IPS-18a (cell line): Measurements from ENCODE around the gene CDK7.

Source experiments
- H3K27ac ChIP-seq: one replicate; pipeline ENCODE4 v1.5.1; 2013; ENCODE audit warnings: low read length
- H3K27me3 ChIP-seq: one replicate; pipeline ENCODE4 v1.6.1; 2013; ENCODE audit warnings: mild to moderate bottlenecking, low read length; ENCODE audit not compliant: control insufficient read depth, insufficient read depth
- H3K36me3 ChIP-seq: one replicate; pipeline ENCODE4 v1.6.1; 2013; ENCODE audit warnings: low read depth, low read length; ENCODE audit not compliant: control insufficient read depth
- H3K4me1 ChIP-seq: one replicate; pipeline ENCODE4 v1.6.1; 2013; ENCODE audit warnings: low read depth, low read length; ENCODE audit not compliant: control insufficient read depth
- H3K4me3 ChIP-seq: one replicate; pipeline ENCODE4 v1.5.1; 2013; ENCODE audit warnings: low read length
- H3K9ac ChIP-seq: one replicate; pipeline ENCODE4 v1.6.1; 2013; ENCODE audit warnings: mild to moderate bottlenecking, low read length, moderate library complexity
- H3K9me3 ChIP-seq: one replicate; pipeline ENCODE4 v1.6.1; 2013; ENCODE audit warnings: low read depth, low read length; ENCODE audit not compliant: control insufficient read depth

CDK7 gene

DNA sequence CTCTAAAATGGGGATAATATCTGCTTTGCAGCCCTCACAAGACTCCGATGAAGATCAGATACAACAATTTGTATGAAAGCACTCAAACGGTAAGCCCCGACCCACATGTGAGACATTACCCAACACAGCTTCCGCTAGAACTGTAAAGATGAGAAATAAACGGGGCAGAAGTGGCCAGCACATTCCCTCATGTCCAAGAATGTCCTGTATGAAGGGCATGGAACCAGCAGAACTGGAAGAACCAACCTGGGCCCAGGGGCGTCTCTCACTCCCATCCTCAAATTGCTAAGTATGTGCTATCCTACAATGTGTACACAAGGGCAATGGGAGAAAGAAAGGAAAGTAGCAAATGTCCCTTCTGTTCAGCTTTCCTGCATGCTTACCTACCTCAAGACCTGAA is 64.9 kb downstream of the CDK7 start:
- no peak overlapping the region for H3K9ac ChIP-seq
- H3K9me3 ChIP-seq = no peaks in the 10 kb centered on the region
- H3K4me1 ChIP-seq = no peaks in the 10 kb centered on the region
- no peaks in the 10 kb centered on the region for H3K36me3 ChIP-seq
- H3K27ac ChIP-seq = no peak overlapping the region
- no peaks in the 10 kb centered on the region for H3K27me3 ChIP-seq
- H3K4me3 ChIP-seq = no peak overlapping the region

DNA sequence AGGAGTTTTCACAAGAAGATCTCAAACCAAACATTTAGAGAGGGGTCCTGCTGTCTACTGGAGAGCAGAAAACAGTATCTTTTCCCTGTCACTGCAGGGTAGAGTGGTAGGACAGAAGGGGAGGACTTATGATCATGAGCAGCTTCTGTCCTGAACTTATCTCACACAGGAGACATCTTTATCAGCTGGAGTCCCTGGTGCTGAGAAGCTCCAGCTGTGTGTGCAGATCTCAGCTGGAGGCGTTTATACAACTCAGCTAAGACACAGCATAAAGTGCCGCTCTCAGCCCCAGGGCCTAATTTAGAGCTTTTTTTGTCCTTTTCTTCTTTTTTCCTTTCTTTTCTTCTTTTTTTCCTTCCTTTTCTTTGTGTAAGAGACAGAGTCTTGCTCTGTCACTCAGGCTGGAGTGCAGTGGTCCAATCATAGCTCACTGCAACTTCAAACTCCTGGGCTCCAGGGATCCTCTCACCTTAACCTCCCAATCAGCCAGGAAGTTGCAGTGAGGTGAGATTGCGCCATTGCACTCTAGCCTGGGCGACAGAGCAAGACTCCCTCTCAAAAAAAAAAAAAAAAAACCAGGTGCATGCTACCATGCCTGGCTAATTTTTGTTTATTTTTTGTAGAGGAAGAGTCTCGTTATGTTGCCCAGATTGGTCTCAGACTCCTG is 66.0 kb downstream of the CDK7 start:
- Histone ChIP-seq H3K4me3 (no peak overlapping the region), H3K36me3 (no peaks in the 10 kb centered on the region), H3K9me3 (no peaks in the 10 kb centered on the region), H3K9ac (no peak overlapping the region), H3K27ac (no peak overlapping the region), H3K27me3 (no peaks in the 10 kb centered on the region), H3K4me1 (no peaks in the 10 kb centered on the region)

- H3K4me1 ChIP-seq = no peaks in the 10 kb centered on the region
- H3K9ac ChIP-seq = no peak overlapping the region
- H3K27me3 ChIP-seq = no peaks in the 10 kb centered on the region
- no peak overlapping the region for H3K4me3 ChIP-seq
- no peak overlapping the region for H3K27ac ChIP-seq
- no peaks in the 10 kb centered on the region for H3K36me3 ChIP-seq
- H3K9me3 ChIP-seq = no peaks in the 10 kb centered on the region
These were observed 70.8 kb downstream of the CDK7 start for GRCh38 chr5:69305512-69305911.

- no peaks in the 10 kb centered on the region for H3K36me3 ChIP-seq
- H3K9me3 ChIP-seq = no peaks in the 10 kb centered on the region
- H3K27ac ChIP-seq = no peak overlapping the region
- H3K4me1 ChIP-seq = no peaks in the 10 kb centered on the region
- no peak overlapping the region for H3K9ac ChIP-seq
- H3K4me3 ChIP-seq = no peak overlapping the region
- H3K27me3 ChIP-seq = no peaks in the 10 kb centered on the region
These were observed 73.4 kb downstream of the CDK7 start for GRCh38 chr5:69308046-69308553.

DNA sequence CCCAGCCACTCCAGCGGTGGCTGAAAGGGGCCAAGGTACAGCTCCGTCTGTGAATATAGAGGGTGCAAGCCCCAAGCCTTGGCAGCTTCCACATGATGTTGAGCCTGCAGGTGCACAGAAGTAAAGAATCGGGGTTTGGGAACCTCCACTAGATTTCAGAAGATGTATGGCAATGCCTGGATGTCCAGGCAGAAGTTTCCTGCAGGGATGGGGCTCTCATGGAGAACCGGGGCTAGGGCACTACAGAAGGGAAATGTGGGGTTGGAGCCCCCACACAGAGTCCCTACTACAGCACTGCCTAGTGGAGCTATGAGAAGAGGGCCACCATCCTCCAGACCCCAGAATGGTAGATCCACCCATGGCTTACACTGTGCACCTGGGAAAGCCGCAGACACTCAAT is 74.7 kb downstream of the CDK7 start:
- H3K36me3 ChIP-seq = no peaks in the 10 kb centered on the region
- H3K27me3 ChIP-seq = no peaks in the 10 kb centered on the region

DNA sequence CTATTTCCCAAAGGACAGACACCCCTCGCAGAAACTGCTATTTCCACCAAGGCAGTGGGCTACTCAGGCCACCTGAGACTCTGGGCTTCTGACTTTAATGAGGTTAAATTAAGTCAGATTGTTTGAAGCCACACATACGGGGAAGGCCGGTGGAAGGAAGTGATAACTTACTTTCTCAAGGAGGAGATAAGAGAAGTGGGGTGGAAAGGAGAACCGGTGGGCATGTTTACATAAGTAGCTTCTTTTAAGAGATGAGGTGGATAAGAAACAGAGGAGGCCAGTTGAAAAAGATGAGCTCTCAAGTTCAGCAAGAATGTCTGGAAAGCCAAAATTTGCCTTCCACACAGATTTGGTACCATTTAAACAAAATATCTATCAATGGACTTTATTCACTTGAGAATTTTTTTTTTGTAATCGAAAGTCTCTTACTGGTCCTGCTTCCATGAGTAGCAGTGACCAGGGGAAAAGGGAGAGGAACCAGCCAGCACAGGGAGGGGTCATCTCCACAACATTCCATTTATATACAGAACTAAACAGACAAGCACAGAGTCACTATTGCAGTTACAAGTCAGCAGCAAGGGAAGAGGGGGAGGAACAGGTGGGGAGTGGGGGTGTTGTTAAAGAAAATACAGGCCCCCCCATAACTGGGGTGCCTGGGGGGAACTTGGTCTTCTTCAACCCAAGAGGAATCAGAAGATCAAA is 77.9 kb downstream of the CDK7 start:
- Histone ChIP-seq H3K9me3 (no peaks in the 10 kb centered on the region), H3K9ac (no peak overlapping the region), H3K36me3 (no peaks in the 10 kb centered on the region), H3K4me3 (no peak overlapping the region), H3K27me3 (no peaks in the 10 kb centered on the region), H3K4me1 (no peaks in the 10 kb centered on the region), H3K27ac (no peak overlapping the region)

More for the DNA sequence above, 74.7 kb downstream of the CDK7 start:
- Histone ChIP-seq H3K4me3 (no peak overlapping the region), H3K27ac (no peak overlapping the region), H3K9me3 (no peaks in the 10 kb centered on the region), H3K4me1 (no peaks in the 10 kb centered on the region), H3K9ac (no peak overlapping the region)

GRCh38 chr5:69313428-69313827 is 78.7 kb downstream of the CDK7 start:
- no peaks in the 10 kb centered on the region for H3K4me1 ChIP-seq
- no peaks in the 10 kb centered on the region for H3K27me3 ChIP-seq
- H3K9ac ChIP-seq = no peak overlapping the region
- H3K36me3 ChIP-seq = no peaks in the 10 kb centered on the region
- H3K9me3 ChIP-seq = no peaks in the 10 kb centered on the region
- no peak overlapping the region for H3K4me3 ChIP-seq
- no peak overlapping the region for H3K27ac ChIP-seq

GRCh38 chr5:69315972-69316371 is 81.3 kb downstream of the CDK7 start:
- no peak overlapping the region for H3K4me3 ChIP-seq
- H3K4me1 ChIP-seq = no peaks in the 10 kb centered on the region
- H3K9ac ChIP-seq = no peak overlapping the region
- no peak overlapping the region for H3K27ac ChIP-seq
- H3K36me3 ChIP-seq = no peaks in the 10 kb centered on the region
- H3K9me3 ChIP-seq = no peaks in the 10 kb centered on the region
- H3K27me3 ChIP-seq = no peaks in the 10 kb centered on the region

DNA sequence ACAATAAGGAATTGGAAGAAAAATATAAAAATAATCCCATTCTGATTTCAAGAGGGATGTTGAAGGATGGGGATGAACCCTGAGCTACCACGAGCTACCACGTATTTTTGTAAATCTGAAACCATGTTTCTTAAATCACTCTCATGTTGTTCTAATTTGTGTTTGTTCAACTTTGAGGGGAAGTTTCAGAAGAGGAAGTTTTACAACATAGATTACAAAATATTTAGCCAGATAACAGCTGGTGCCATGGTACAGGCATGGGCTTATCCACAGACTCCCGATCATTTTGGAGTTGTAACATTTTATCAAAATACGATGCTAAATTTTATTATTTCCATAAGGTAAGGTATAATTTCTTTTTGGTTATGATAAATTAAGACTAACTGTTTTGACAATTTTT is 82.7 kb downstream of the CDK7 start:
- Histone ChIP-seq H3K27ac (no peak overlapping the region), H3K9me3 (no peaks in the 10 kb centered on the region), H3K27me3 (no peaks in the 10 kb centered on the region), H3K9ac (no peak overlapping the region), H3K4me1 (no peaks in the 10 kb centered on the region), H3K36me3 (no peaks in the 10 kb centered on the region), H3K4me3 (no peak overlapping the region)

- Histone ChIP-seq H3K27ac (no peak overlapping the region), H3K4me1 (no peaks in the 10 kb centered on the region), H3K9ac (no peak overlapping the region), H3K36me3 (no peaks in the 10 kb centered on the region), H3K9me3 (no peaks in the 10 kb centered on the region), H3K27me3 (no peaks in the 10 kb centered on the region), H3K4me3 (no peak overlapping the region)
These were observed 91.7 kb downstream of the CDK7 start for GRCh38 chr5:69326365-69326764.
